HG03460 (cell line): ENCODE data around the gene ASCL1.

ENCODE experiments used
- ATAC-seq: cut with Tn5 transposase; IDR thresholded peaks from one replicate; pipeline ENCODE4 v1.9.1; 2021; ENCODE audit not compliant: unreplicated experiment

Gene ASCL1

DNA sequence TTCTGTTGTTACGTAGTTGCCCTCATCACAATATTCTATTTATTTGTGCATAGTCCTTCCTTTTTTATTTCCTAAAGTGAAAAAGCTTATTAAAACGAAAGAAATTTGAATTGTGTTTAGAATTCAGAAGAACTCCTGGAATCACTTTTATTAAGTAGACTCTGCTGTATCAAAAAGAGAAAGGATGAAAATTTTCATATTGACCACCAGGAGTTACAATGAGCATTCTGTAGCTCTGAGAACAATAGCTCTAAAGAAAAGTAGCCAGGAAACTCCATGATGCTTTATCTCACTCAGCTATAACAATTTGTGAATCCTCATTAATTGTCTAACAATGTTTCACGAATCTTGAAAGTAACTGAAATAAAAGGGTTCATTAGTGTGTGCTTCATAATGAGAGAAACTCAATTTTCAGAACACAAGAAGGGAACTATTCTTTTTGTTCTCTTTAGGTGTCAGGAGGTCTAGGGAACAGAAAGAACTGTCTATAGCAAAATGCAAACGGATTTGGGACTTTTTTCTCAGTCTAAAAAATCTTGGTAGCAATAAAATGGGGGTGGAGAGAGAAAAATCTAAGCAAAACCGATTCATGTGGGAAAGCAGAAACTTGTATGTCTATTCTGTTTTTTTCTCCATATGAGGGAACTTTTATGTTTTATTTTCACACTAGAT is 19.3 kb downstream of the ASCL1 start:
- ATAC-seq, result no peak

DNA sequence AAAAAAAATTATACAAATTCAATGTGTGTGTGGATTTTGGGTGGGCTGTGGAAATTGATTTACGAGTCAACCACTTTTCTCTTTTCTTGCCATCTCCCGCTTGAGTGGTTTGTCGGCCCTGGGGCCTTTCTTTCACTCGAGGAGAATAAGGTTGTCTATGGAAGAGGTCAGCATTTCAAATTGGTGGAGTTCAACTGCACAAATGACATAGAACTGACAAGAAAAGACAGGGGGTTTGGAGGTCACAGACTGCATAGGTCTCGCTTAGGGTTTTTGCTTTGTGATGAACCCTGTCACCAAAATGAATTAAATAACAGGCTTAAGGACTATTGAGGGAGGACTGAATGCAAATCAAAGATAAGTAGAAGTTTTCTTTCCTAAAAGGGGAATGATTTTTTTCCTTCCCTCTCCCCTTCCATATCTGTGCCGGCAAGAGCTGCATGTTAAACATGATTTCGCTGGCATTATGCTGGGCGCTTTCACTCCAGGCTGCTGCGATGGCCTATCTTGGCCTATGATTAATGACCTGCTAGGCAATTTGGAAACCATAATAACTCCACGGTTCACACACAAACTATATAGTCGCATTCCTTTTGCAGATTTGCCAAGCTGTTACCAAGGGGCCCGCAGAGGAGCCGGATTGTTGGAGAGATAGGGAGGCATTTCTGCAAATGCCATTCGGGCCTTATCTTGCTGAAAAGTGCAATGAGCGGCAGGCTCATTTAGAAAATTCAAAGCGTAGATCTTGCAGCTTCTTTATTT is 20.7 kb downstream of the ASCL1 start:
- ATAC-seq, result no peak

DNA sequence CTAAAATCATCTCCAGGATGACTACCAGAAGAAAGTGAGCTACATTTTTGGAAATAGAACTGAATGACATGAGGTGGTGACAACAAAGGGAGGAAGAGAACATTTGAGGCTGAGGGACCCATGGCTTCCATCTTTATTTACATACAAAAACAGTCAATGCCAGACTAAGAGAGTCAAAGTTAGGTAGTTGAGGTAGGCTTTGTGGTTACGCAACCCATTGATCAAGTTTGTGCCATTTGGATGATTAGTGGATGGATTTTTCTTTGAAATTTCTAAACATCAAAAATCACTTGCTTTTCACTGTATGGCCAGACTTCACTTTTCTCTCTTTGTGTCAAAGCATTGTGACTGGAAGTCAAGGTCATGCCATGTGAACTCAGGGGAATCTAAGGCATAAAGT is 22.9 kb downstream of the ASCL1 start:
- no peak for ATAC-seq

DNA sequence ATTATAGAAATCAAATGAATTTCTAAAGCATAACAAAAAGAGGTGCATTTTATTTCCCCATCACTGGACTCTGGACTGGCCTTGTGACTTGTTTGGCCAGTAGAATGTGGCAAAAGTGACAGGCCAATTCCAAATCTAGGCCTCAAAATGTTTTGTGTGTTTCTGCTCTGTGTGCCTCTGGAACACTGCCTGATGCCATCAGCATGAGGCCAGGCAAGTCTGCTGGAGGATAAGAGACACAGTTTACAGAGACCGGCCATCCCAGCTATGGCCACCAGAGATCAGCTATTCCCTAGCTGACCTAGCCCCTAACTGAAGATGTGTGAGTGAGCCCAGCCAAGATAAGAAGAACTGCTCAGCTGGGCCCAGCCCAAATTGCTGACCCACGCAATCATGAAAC is 32.9 kb downstream of the ASCL1 start:
- ATAC-seq, result no peak

DNA sequence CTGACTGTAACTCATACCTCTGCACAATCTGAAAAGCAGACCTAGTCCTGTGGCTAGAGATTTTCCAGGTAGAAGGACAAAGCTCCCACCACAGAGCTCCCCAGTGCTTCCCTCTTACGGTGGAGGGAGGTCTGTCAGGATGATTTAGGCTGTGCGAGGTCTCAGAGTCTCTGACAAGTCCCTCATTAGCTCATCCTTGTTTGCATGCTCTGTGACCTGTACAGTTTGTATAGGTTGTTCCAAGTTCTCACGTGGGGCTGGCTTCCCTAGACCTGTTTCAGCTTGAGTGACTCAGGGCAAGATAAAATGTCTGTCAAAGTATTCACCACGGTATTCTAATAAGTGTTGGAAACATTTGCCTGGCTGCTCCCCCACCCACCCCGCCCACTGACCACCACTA is 34.8 kb downstream of the ASCL1 start:
- no peak for ATAC-seq

DNA sequence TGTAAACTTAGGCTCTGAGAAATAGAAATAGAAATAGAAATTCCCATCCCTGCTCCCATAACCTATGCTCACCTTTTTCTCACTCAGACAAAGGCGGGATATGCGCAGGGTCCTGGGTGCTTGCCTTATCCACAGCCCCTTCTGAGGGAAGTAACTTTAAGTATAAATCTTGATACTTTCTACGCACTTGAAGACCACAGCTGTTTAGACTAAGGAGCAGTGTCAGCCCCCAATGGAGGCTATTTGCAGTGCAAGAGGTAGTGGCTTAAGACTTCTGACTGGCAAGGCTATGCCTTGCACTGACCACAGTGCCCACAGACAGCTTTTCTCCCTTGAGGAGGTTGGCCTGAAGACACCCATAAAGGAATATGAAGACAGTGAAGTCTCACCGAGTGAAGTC is 35.2 kb downstream of the ASCL1 start:
- ATAC-seq, result no peak

DNA sequence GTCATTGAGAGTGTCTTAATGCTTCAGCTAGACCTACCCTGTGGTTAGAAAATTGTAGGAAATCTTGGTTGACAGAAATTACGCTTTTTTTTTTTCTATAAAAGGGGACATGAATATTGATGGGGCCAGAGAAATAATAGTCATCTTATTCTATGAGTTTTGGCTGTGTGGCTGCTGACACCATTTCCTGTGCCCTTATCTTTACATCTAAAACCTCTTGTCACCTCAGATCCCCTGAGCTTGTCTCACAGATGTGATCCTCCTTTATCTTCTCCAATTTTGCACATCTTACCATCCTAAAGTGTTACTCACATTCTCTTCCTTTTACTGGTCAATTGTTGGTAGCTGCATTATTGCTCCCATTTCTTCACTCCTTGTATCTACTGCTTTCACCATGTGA is 36.1 kb downstream of the ASCL1 start:
- no peak for ATAC-seq

DNA sequence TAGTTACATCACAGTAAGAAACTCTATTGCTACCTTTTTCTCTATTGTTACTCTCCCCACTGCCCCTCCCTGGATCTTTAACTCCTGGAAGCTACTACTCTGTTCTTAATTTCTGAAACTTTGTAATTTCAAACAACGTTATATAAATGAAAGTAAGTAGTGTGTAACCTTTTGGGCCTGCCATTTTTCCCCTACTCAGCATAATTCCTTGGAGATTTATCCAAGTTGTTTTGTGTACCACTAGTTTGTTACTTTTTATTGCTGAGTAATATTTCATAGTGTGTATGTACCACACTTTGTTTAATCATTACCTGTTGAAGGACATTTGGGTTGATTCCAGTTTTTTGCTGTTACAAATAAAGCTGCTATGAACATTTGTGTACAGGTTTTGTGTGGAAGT is 37.9 kb downstream of the ASCL1 start:
- no peak for ATAC-seq
